Measurements from ENCODE around the gene NSDHL.
A peak's percentile ranks its signal among the peaks of the same experiment; 100 is the strongest.
"Not testable (repeated sequence)": the region's sequence is repeated elsewhere in the genome, so short reads cannot be mapped to it uniquely, and the experiment has no call there.

The NSDHL gene

GRCh38 chrX:152830312-152831305 lies at the start of gene NSDHL, which contains the start of gene CETN2:
Gene NSDHL (plus strand): TSS chrX:152831063. CDS start chrX:152846325, 15,262 bp downstream.
Gene CETN2 (minus strand): TSS chrX:152830757. CDS start chrX:152830710, 47 bp downstream.
- peak; percentile 80 to 89 (median 88) for DNase-seq (ENCODE audit: low read depth in 2 of 3, low spot score in 1 of 3)

GRCh38 chrX:152787062-152787461 lies 43.8 kb upstream of the NSDHL start:
- DNase-seq (ENCODE audit: low read depth in 2 of 3, low spot score in 1 of 3), result not testable (repeated sequence)

GRCh38 chrX:152798945-152799344 lies 31.9 kb upstream of the NSDHL start:
- DNase-seq (ENCODE audit: low read depth in 2 of 3, low spot score in 1 of 3), result no peak

GRCh38 chrX:152806035-152806434 lies 24.8 kb upstream of the NSDHL start:
- DNase-seq (ENCODE audit: low read depth in 2 of 3, low spot score in 1 of 3), result no peak

GRCh38 chrX:152810403-152810802 lies 20.5 kb upstream of the NSDHL start:
- no peak for DNase-seq (ENCODE audit: low read depth in 2 of 3, low spot score in 1 of 3)

- DNase-seq (ENCODE audit: low read depth in 2 of 3, low spot score in 1 of 3), result no peak
Observed at GRCh38 chrX:152813206-152813605, 17.7 kb upstream of the NSDHL start.

GRCh38 chrX:152814048-152814447 lies 16.8 kb upstream of the NSDHL start:
- no peak for DNase-seq (ENCODE audit: low read depth in 2 of 3, low spot score in 1 of 3)

- no peak for DNase-seq (ENCODE audit: low read depth in 2 of 3, low spot score in 1 of 3)
Observed at GRCh38 chrX:152817078-152817764, 13.6 kb upstream of the NSDHL start.

GRCh38 chrX:152818356-152818755 lies 12.5 kb upstream of the NSDHL start:
- no peak for DNase-seq (ENCODE audit: low read depth in 2 of 3, low spot score in 1 of 3)

GRCh38 chrX:152819266-152819665 lies 11.6 kb upstream of the NSDHL start:
- DNase-seq (ENCODE audit: low read depth in 2 of 3, low spot score in 1 of 3), result no peak

- DNase-seq (ENCODE audit: low read depth in 2 of 3, low spot score in 1 of 3), result no peak
Observed at GRCh38 chrX:152819732-152820131, 11.1 kb upstream of the NSDHL start.

- DNase-seq (ENCODE audit: low read depth in 2 of 3, low spot score in 1 of 3), result peak in 1 of 3 donors; percentile 19
Observed at GRCh38 chrX:152821145-152821765, 9.6 kb upstream of the NSDHL start.

GRCh38 chrX:152822383-152823086 lies 8.3 kb upstream of the NSDHL start:
- no peak for DNase-seq (ENCODE audit: low read depth in 2 of 3, low spot score in 1 of 3)

- DNase-seq (ENCODE audit: low read depth in 2 of 3, low spot score in 1 of 3), result no peak
Observed at GRCh38 chrX:152823657-152824056, 7.2 kb upstream of the NSDHL start.

- DNase-seq (ENCODE audit: low read depth in 2 of 3, low spot score in 1 of 3), result no peak
Observed at GRCh38 chrX:152824841-152825374, 6.0 kb upstream of the NSDHL start.

- DNase-seq (ENCODE audit: low read depth in 2 of 3, low spot score in 1 of 3), result no peak
Observed at GRCh38 chrX:152831391-152831790, 528 bp downstream of the NSDHL start.

- no peak for DNase-seq (ENCODE audit: low read depth in 2 of 3, low spot score in 1 of 3)
Observed at GRCh38 chrX:152832520-152832919, 1.7 kb downstream of the NSDHL start.

- no peak for DNase-seq (ENCODE audit: low read depth in 2 of 3, low spot score in 1 of 3)
Observed at GRCh38 chrX:152833378-152833777, 2.5 kb downstream of the NSDHL start.

GRCh38 chrX:152835470-152835869 lies 4.6 kb downstream of the NSDHL start:
- DNase-seq (ENCODE audit: low read depth in 2 of 3, low spot score in 1 of 3), result not testable (repeated sequence)

- no peak for DNase-seq (ENCODE audit: low read depth in 2 of 3, low spot score in 1 of 3)
Observed at GRCh38 chrX:152842772-152843338, 12.0 kb downstream of the NSDHL start.
